A673 (cell line): ENCODE results near the gene CHRD. TPM values are rescaled to one million over a fixed set of nuclear protein-coding genes. Genes with fewer than 3 reads are reported as not detected.
A peak's percentile ranks its signal among the peaks of the same experiment; 100 is the strongest.

Experiments
- BruUV-seq: library from RNA; stranded (reverse); fragments of 400-500 nt; replicated peaks from 2 replicates; lab custom pipeline; 2021; lab: Mats Ljungman, UMichigan
- CTCF ChIA-PET: fragments of 300-600 bp; sonication (Branson Sonifier 250); formaldehyde crosslinking; loops from one replicate; lab custom pipeline; 2022; ENCODE audit warnings: antibody characterized with exemption; lab: Charles Lee
- POLR2A ChIA-PET: fragments of 300-600 bp; sonication (Branson Sonifier 250); formaldehyde crosslinking; loops from one replicate; lab custom pipeline; 2022; ENCODE audit warnings: antibody characterized with exemption; ENCODE audit not compliant: low non-redundant PET; lab: Charles Lee
- DNase-seq: peaks from one replicate; pipeline ENCODE4 v3.0.0-alpha.2; 2015; ENCODE audit warnings: low spot score
- H3K27ac ChIP-seq: fragments of 200-600 bp; sonication (generic); 2 replicates; pipeline ENCODE4 v1.5.1; 2016; ENCODE audit warnings: mixed run types, low read depth, mild to moderate bottlenecking, mixed read lengths, antibody characterized with exemption, low read length; ENCODE audit not compliant: poor library complexity, severe bottlenecking
- H3K27me3 ChIP-seq: fragments of 200-600 bp; sonication (generic); replicated peaks from 2 replicates; pipeline ENCODE4 v1.6.1; 2017; ENCODE audit warnings: mixed run types, low read depth, mild to moderate bottlenecking, mixed read lengths, antibody characterized with exemption, low read length; ENCODE audit not compliant: insufficient read depth, poor library complexity
- H3K36me3 ChIP-seq: fragments of 200-600 bp; sonication (generic); 2 replicates; pipeline ENCODE4 v1.6.1; 2016; ENCODE audit warnings: mixed run types, mild to moderate bottlenecking, mixed read lengths, antibody characterized with exemption, low read length; ENCODE audit not compliant: insufficient read depth, poor library complexity, severe bottlenecking
- H3K4me1 ChIP-seq: fragments of 200-600 bp; sonication (generic); 2 replicates; pipeline ENCODE4 v1.6.1; 2017; ENCODE audit warnings: mixed run types, mild to moderate bottlenecking, mixed read lengths, antibody characterized with exemption, low read length; ENCODE audit not compliant: insufficient read depth, poor library complexity, severe bottlenecking
- H3K4me3 ChIP-seq: fragments of 200-600 bp; sonication (generic); 2 replicates; pipeline ENCODE4 v1.5.1; 2016; ENCODE audit warnings: low read depth, mixed run types, mild to moderate bottlenecking, mixed read lengths, low read length; ENCODE audit not compliant: poor library complexity, severe bottlenecking
- H3K9me3 ChIP-seq: fragments of 200-600 bp; sonication (generic); 2 replicates; pipeline ENCODE4 v1.6.1; 2016; ENCODE audit warnings: mixed run types, low read depth, mild to moderate bottlenecking, mixed read lengths, antibody characterized with exemption, low read length; ENCODE audit not compliant: poor library complexity, severe bottlenecking
- CTCF ChIP-seq: fragments of 300-800, 200-600 bp; sonication (generic); conservative IDR thresholded peaks from 2 replicates; pipeline ENCODE4 v1.5.1; 2017; ENCODE audit warnings: low read depth, mild to moderate bottlenecking, antibody characterized with exemption, low read length, moderate library complexity, mixed read lengths
- EZH2 ChIP-seq: fragments of 200-600 bp; sonication (generic); IDR thresholded peaks from 2 replicates; pipeline ENCODE4 v1.6.1; 2017; ENCODE audit warnings: borderline replicate concordance, low read depth, mild to moderate bottlenecking, mixed read lengths, antibody characterized with exemption, low read length; ENCODE audit not compliant: poor library complexity, severe bottlenecking
- intact Hi-C: fragments of 100-400 bp; cut with micrococcal nuclease; formaldehyde crosslinking; loops from one replicate; pipeline ENCODE4 v1.10.0; 2022; ENCODE audit not compliant: unreplicated experiment
- total RNA-seq: library from RNA; stranded (reverse); gene quantifications from 2 replicates; pipeline ENCODE4 v1.2.3, GENCODE V29; 2021

The CHRD gene
- total RNA-seq, 1 experiment from 2014 or later: 0.06 TPM

DNA sequence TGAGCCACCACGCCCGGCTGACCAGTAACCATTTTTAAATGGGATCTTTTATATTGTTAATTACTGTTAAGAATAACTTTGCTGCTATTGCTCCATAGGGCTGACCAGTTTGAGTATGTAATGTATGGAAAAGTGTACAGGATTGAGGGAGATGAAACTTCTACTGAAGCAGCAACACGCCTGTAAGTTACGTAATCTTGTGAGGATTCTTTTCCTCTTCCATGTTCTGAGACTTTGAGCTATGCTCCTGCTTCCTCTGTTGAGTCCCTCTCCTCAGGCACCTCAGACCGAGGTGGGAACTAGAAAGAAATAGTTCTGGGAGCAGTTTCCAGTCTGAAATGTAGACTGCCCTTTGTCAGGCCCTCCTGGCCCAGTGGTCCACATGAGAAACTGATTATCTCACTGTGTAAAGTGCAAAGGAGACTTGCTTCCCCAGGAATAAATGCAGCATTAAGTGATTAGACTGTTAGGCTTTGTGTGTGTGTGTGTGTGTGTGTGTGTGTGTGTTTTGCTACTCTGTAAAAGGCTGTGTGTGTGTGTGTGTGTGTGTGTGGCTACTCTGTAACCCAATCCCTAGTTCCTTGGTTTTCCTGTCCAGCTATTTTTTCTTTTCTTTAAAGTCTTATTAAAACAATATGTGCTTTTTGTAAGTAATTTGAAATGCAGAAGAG, 13.1 kb upstream of the CHRD start:
- POLR2A ChIA-PET: no interaction called here
- H3K27ac ChIP-seq: no peak overlapping the region
- no peak for TF ChIP-seq EZH2
- TF ChIP-seq CTCF: no peak
- no peak overlapping the region for H3K4me3 ChIP-seq
- H3K4me1 ChIP-seq: peaks cover 9% of the 10 kb centered on the region
- no peak for DNase-seq
- H3K9me3 ChIP-seq: no peaks in the 10 kb centered on the region
- H3K27me3 ChIP-seq: no peaks in the 10 kb centered on the region
- CTCF ChIA-PET: no interaction called here
- intact Hi-C loops: no loop called here
- BruUV-seq: TSS peak; percentile 5
- H3K36me3 ChIP-seq: peaks cover 31% of the 10 kb centered on the region

- ChIA-PET CTCF (no interaction called here), POLR2A (no interaction called here)
- H3K27ac ChIP-seq: no peak overlapping the region
- no TSS peak for BruUV-seq
- H3K4me3 ChIP-seq: no peak overlapping the region
- no peaks in the 10 kb centered on the region for H3K27me3 ChIP-seq
- no peaks in the 10 kb centered on the region for H3K9me3 ChIP-seq
- no peak for TF ChIP-seq EZH2
- no peak for TF ChIP-seq CTCF
- peaks cover 31% of the 10 kb centered on the region for H3K36me3 ChIP-seq
- peaks cover 11% of the 10 kb centered on the region for H3K4me1 ChIP-seq
- no peak for DNase-seq
- intact Hi-C loops: no loop called here
Observed at GRCh38 chr3:184368116-184368515, 11.7 kb upstream of the CHRD start.

DNA sequence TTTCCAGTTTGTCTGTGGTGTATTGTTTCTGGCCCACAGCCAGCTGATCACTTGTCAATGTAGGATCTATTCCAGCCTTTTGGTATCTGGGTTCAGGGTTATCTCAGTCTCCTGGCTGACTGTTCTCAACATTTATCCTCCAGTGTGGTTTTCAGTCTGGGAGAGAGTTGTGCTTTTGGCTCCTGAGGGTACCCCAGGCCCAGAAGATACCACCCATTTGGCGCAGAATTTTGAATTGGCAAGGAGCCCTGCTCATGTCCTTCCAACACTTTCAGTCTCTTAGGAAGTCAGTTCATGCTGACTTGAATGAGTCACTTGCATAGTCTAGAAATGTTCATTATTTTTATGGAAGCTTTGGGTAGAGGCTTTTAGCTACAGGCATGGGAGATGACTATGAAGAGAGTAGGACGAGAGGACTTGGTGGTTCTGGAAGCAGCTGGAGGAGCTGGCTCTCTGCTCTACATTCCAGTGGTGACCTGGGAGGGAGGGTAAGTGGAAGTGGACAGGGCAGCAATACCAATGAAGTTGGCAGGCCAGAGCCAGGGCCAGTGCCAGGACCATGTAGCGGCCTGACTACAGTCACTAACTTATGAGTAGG, 11.2 kb upstream of the CHRD start:
- DNase-seq: peak; percentile 46
- no TSS peak for BruUV-seq
- Histone ChIP-seq H3K9me3 (no peaks in the 10 kb centered on the region), H3K4me1 (peaks cover 11% of the 10 kb centered on the region), H3K27ac (no peak overlapping the region), H3K27me3 (no peaks in the 10 kb centered on the region), H3K4me3 (no peak overlapping the region), H3K36me3 (peaks cover 31% of the 10 kb centered on the region)
- POLR2A ChIA-PET: interaction anchor here (0.7 kb wide), 1 partner anchor 1877 kb away, joined by 3 read pairs; no protein-coding TSS in a partner anchor
- no peak for TF ChIP-seq CTCF
- CTCF ChIA-PET: no interaction called here
- intact Hi-C loops: no loop called here
